ENCODE data around the gene DOC2B.

DNA sequence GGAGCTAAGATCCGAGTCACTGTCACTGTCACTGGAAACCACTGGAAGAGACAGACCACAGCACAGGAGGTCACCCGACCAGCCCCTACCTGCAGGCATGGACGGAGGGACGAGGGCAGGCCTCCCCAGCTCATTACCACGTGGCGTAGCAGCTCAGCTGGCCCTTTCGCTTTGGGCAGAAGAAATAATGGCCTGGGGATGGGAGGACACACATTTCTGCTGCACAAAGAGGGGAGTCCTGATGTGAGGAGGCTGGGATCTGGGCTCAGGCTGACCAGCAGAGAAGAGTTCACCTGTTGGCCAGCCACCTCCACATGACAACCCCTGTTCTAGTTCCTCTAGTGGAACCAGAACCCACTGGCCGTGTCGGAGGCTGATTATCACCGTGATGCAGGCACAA is 38.2 kb upstream of the DOC2B start:
- TF ChIP-seq, protein P1, sequence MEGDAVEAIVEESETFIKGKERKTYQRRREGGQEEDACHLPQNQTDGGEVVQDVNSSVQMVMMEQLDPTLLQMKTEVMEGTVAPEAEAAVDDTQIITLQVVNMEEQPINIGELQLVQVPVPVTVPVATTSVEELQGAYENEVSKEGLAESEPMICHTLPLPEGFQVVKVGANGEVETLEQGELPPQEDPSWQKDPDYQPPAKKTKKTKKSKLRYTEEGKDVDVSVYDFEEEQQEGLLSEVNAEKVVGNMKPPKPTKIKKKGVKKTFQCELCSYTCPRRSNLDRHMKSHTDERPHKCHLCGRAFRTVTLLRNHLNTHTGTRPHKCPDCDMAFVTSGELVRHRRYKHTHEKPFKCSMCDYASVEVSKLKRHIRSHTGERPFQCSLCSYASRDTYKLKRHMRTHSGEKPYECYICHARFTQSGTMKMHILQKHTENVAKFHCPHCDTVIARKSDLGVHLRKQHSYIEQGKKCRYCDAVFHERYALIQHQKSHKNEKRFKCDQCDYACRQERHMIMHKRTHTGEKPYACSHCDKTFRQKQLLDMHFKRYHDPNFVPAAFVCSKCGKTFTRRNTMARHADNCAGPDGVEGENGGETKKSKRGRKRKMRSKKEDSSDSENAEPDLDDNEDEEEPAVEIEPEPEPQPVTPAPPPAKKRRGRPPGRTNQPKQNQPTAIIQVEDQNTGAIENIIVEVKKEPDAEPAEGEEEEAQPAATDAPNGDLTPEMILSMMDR (IDR thresholded peaks at IDR 0.05) = no peak
- no peak for TF ChIP-seq POLR2A (IDR thresholded peaks at IDR 0.05)

Measured in lower leg skin (tissue), 3 donors.